Ovary (tissue), 3 donors: ENCODE data around the gene PARD3B.

Experiments
- POLR2A ChIP-seq: fragments of 450-650 bp; IDR thresholded peaks from one replicate; pipeline ENCODE4 v1.6.1; 2017; ENCODE audit warnings: antibody characterized with exemption, mild to moderate bottlenecking, moderate library complexity
- TF ChIP-seq, protein P1 (sequence below), 3 donors: fragments of 450-650 bp in 2 of 3; fragments of 200-600 bp in 1 of 3; IDR thresholded peaks; one replicate each; pipeline versions ENCODE4 v1.5.1 to v1.8.0; 2016 to 2022; ENCODE audit warnings: antibody characterized with exemption in 3 of 3, mild to moderate bottlenecking in 1 of 3
- donor health status: DM: no; HTN: no; CAD: no.

- TF ChIP-seq, protein P1, sequence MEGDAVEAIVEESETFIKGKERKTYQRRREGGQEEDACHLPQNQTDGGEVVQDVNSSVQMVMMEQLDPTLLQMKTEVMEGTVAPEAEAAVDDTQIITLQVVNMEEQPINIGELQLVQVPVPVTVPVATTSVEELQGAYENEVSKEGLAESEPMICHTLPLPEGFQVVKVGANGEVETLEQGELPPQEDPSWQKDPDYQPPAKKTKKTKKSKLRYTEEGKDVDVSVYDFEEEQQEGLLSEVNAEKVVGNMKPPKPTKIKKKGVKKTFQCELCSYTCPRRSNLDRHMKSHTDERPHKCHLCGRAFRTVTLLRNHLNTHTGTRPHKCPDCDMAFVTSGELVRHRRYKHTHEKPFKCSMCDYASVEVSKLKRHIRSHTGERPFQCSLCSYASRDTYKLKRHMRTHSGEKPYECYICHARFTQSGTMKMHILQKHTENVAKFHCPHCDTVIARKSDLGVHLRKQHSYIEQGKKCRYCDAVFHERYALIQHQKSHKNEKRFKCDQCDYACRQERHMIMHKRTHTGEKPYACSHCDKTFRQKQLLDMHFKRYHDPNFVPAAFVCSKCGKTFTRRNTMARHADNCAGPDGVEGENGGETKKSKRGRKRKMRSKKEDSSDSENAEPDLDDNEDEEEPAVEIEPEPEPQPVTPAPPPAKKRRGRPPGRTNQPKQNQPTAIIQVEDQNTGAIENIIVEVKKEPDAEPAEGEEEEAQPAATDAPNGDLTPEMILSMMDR (IDR thresholded peaks at IDR 0.05): no peak
- TF ChIP-seq POLR2A: no peak
Observed at GRCh38 chr2:205261516-205262020, 716.3 kb downstream of the PARD3B start.
